ENCODE data around the gene EIF3L. TPM values are rescaled to one million over a fixed set of nuclear protein-coding genes. Genes with fewer than 3 reads are reported as not detected.

EIF3L gene
- total RNA-seq, 1 donor from 2014 or later = 255 TPM

- intact Hi-C loops (cut with DNase I) = loop anchor here (10.0 kb wide), 1 partner anchor 122 kb away; no protein-coding TSS in a partner anchor
- no peak for DNase-seq (ENCODE audit: low spot score)
These were observed 36.1 kb upstream of the EIF3L start for GRCh38 chr22:37812869-37813678.

DNA sequence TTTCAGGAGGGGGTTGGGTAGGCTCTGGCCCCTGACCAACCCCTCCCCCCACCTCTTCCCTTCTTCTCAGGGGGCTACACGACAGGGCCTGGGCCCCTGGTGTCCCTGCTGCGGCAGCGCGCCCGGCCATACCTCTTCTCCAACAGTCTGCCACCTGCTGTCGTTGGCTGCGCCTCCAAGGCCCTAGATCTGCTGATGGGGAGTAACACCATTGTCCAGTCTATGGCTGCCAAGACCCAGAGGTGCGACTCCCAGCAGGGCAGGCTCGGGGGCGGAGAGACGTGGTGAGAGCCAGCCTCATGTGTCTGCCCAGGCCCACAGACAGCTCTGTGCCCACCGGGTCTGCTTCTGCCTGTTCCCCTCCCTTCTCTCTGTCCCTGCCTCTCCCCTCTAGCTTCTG, 33.6 kb upstream of the EIF3L start:
- no peak for DNase-seq (ENCODE audit: low spot score)
- intact Hi-C loops (cut with DNase I) = loop anchor here (5.0 to 10.0 kb wide), 2 partner anchors 119 to 152 kb away; no protein-coding TSS in a partner anchor

- intact Hi-C loops (cut with DNase I) = loop anchor here (1.0 to 10.0 kb wide), 3 partner anchors 47 to 151 kb away; no protein-coding TSS in a partner anchor
- DNase-seq (ENCODE audit: low spot score) = no peak
These were observed 32.6 kb upstream of the EIF3L start for GRCh38 chr22:37816543-37817180.

- intact Hi-C loops (cut with DNase I) = loop anchor here (1.0 to 10.0 kb wide), 3 partner anchors 45 to 149 kb away; no protein-coding TSS in a partner anchor
These were observed 31.4 kb upstream of the EIF3L start for GRCh38 chr22:37817705-37818408.

DNA sequence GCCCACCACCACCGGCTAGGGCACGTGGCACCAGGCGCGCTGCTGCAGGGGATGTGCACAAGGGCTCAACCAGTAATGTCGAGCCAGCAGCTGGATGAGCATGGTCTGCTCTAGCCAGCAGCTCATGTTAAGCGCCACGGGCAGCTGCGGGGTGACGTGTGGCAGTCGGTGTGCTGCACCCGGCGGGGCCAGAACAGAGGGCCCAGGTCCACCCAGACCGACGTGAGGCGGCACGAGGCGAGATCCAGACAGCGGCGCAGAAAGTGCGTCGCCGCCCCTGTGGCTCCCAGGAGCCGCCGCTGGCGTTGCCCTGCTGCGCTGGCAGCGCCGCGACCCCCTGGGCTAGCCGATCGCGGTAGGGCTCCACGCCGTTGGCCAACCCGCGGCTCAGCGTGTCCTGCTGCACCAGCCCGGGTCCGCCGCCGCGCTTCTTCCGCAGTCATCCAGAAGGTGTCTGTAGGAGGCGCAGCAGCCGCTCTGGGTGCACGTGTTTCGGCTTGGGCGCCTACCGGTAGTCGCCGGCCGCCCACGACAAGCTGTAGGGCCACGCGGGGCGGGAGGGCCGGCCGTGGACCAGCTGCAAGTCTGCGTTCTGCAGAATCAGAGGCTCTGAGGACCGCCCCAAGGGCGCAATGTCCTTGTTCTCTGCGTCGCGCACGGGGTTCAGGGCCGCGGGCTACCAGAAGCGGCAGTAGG, 30.7 kb upstream of the EIF3L start:
- intact Hi-C loops (cut with DNase I) = loop anchor here (5.0 to 10.0 kb wide), 2 partner anchors 116 to 149 kb away; no protein-coding TSS in a partner anchor
- DNase-seq (ENCODE audit: low spot score) = no peak

More at GRCh38 chr22:37817705-37818408, 31.4 kb upstream of the EIF3L start:
- DNase-seq (ENCODE audit: low spot score) = peak; percentile 90

DNA sequence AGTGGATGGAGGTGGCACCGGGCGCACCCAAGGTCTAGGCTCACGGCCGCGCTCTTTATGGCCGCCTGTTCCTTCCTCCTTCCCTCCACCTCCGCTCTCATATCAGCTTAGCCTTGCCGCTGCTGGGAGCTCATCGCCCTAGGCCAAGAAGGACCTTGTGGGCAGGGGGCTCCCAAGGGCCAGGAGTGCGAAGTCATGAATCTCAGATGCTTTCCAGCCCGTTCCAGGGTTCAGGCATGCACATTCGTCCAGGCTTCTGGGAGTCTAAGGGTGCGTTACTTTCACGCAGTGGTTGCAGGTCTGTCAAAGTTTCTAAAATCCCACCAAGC, 30.1 kb upstream of the EIF3L start:
- DNase-seq (ENCODE audit: low spot score) = no peak
- intact Hi-C loops (cut with DNase I) = loop anchor here (5.0 to 10.0 kb wide), 2 partner anchors 116 to 148 kb away; no protein-coding TSS in a partner anchor

GRCh38 chr22:37820350-37820749, 28.9 kb upstream of the EIF3L start:
- intact Hi-C loops (cut with DNase I) = no loop called here
- no peak for DNase-seq (ENCODE audit: low spot score)

- no peak for DNase-seq (ENCODE audit: low spot score)
- intact Hi-C loops (cut with DNase I) = no loop called here
These were observed 27.0 kb upstream of the EIF3L start for GRCh38 chr22:37822079-37822833.

GRCh38 chr22:37823134-37823985, 25.9 kb upstream of the EIF3L start, which contains the start of gene GALR3:
GALR3 (plus strand) TSS chr22:37823382; CDS start chr22:37823407, 25 bp downstream.
- no peak for DNase-seq (ENCODE audit: low spot score)
- intact Hi-C loops (cut with DNase I) = no loop called here

- intact Hi-C loops (cut with DNase I) = no loop called here
These were observed 24.3 kb upstream of the EIF3L start for GRCh38 chr22:37824674-37825641.

DNA sequence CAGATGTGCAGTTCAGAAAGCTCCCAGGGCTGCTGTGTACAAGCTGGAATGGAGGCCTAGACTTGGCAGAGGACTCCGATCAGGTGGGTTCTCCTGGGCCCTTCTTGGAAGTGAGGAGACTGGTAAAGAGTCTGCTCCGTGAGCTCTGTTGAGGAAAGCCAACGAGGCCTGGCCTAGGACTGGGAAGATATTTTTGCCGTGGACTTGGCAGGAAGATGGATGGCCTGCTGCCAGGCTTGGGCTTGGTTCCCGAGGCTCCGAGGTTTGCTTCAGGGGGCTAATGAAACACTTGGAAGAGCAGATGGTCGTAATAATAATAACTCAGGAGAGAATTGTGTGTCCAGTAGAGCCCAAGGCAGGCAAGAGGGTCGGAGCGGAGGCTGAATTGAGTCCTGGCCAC, 22.2 kb upstream of the EIF3L start:
- intact Hi-C loops (cut with DNase I) = no loop called here
- DNase-seq (ENCODE audit: low spot score) = no peak

More at GRCh38 chr22:37824674-37825641, 24.3 kb upstream of the EIF3L start:
- DNase-seq (ENCODE audit: low spot score) = no peak

DNA sequence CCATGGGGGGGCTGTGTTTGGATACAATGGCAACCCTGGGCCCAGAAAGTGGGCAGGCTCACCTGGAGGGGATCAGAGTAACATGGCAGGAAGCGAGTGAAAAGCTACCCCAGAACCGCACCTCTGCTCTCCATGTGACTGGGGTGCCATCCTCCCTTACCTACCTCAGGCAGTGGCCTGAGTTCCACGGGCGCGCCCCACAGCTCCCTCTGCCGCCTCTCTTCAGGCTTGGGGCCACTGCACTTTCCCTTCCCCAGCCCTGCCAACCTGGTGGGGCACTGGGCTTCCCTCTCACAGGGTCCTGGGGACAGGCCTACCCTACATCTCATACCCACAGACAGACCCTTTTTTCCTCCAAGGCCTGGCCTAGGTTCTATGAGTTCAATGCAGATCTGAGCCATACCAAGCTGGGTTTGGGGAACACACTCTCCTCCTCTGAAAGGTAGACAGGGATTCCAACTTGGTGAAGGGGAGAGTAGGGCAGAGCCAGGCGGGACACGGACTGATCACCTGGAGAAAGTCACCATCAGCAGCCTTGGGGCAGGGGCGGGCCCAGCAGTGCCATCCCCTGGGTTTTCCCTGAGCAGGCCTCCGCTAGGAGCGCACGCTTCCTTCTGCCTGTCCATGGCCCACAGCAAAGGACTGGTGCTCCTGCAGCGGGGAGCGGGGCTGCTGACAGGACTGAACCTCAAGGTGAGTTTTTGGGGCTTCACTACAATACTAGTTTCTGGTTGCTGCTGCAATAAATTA, 19.0 kb upstream of the EIF3L start:
- DNase-seq (ENCODE audit: low spot score) = no peak
- intact Hi-C loops (cut with DNase I) = no loop called here

GRCh38 chr22:37831472-37831871, 17.7 kb upstream of the EIF3L start:
- intact Hi-C loops (cut with DNase I) = no loop called here
- no peak for DNase-seq (ENCODE audit: low spot score)

GRCh38 chr22:37832022-37832857, 17.0 kb upstream of the EIF3L start:
- DNase-seq (ENCODE audit: low spot score) = no peak
- intact Hi-C loops (cut with DNase I) = no loop called here
